ENCODE measurements around the gene POLR2F. TPM values are rescaled to one million over a fixed set of nuclear protein-coding genes. Genes with fewer than 3 reads are reported as not detected.
"Not testable (repeated sequence)": the region's sequence is repeated elsewhere in the genome, so short reads cannot be mapped to it uniquely, and the experiment has no call there.

The POLR2F gene
- total RNA-seq, 1 experiment from 2014 or later, result 141 TPM

- DNase-seq (ENCODE audit: low read depth), result peak; percentile 19
These were observed 2.2 kb upstream of the POLR2F start for GRCh38 chr22:37951305-37951704.

GRCh38 chr22:37952629-37953028, 870 bp upstream of the POLR2F start:
- DNase-seq (ENCODE audit: low read depth), result not testable (repeated sequence)

DNA sequence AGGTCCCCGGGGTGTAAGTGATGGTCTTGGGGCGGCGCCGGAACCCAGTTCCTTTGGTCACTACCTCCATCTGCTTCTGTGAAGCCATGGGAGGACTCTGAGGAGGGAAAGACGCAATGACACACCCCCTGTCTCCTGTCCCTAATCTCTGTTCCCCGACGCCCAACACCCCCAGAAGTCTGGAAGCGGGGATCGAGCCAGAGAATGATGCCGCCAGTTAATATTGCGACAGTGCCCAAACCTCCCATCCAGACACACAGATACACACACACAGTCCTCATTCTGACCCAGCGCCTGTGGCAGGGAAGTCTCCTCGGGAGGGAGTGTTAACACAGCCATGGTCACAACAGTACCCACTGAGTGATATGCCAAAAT, 450 bp upstream of the POLR2F start:
- DNase-seq (ENCODE audit: low read depth), result no peak

- DNase-seq (ENCODE audit: low read depth), result no peak
These were observed 1.2 kb downstream of the POLR2F start for GRCh38 chr22:37954686-37955085.

DNA sequence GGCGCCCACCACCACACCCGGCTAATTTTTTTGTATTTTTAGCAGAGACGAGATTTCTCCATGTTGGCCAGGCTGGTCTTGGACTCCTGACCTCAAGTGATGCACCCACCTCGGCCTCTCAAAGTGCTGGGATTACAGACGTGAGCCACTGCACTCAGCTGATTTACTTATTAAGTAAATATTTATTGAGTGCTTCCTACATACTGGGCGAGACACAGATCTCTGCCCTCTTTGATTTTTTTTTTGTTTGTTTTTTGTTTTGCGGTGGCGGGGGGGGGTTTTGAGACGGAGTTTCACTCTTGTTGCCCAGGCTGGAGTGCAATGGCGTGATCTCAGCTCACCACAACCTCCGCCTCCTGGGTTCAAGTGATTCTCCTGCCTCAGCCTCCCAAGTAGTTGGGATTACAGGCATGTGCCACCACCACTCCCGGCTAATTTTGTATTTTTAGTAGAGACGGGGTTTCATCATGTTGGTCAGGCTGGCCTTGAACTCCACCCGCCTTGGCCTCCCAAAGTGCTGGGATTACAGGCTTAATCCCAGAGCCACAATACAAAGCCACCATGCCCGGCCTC, 2.4 kb downstream of the POLR2F start:
- DNase-seq (ENCODE audit: low read depth), result not testable (repeated sequence)

DNA sequence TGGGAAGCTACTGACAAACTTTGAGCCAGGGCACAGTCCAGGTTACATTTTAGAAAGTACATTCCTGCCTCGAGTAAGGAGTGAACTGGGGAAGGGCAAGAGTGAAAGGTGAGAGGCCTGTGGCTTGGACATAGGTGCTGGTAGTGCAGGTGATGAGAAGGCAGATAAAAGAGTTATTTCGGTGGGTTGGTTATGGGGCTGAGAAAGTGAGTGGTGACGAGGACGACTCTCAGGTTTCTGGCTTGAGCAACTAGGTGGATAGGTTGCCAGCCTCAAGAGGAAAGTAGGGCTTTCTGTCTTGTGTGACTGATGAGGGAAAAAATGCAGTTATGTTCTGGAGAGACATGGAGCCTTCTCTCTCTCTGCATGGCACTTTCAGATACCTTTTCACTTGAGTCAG, 3.7 kb downstream of the POLR2F start:
- DNase-seq (ENCODE audit: low read depth), result no peak

GRCh38 chr22:37959231-37959825, 5.8 kb downstream of the POLR2F start:
- no peak for DNase-seq (ENCODE audit: low read depth)

DNA sequence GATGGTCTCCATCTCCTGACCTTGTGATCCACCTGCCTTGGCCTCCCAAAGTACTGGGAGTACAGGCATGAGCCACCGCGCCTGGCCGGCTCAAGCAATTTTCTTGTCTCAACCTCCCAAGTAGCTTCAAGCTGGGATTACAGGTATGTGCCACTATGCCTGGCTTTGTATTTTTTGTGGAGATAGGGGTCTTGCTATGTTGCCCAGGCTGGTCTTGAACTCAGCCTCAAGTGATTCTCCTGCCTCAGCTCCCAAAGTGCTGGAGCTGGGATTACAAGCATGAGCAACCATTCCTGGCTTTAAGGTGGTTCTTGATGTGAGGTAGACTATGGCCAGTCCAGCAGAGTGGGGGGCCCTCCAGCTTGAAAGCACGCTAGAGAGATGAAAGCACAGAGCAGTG, 7.6 kb downstream of the POLR2F start:
- DNase-seq (ENCODE audit: low read depth), result no peak

- no peak for DNase-seq (ENCODE audit: low read depth)
These were observed 12.6 kb downstream of the POLR2F start for GRCh38 chr22:37965940-37966664.

DNA sequence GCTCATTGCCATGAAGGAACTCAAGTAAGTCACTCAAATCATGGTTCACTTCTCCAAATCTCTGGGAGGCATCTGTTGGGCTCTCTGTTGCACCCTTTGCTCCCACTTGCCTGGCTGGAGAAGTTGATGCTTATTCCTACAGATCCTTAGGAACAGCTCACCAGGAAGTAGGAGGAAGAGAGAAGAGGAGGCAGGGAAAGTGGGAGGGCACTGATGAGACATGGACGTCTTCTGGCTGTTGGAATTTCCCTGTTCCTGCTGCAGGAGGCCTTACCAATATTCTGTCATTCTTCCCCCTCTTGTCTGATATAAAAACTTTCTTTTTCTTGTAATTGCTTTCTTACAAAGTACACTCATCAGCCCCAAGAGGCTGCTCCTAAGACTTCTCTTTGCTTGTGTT, 13.6 kb downstream of the POLR2F start:
- no peak for DNase-seq (ENCODE audit: low read depth)

DNA sequence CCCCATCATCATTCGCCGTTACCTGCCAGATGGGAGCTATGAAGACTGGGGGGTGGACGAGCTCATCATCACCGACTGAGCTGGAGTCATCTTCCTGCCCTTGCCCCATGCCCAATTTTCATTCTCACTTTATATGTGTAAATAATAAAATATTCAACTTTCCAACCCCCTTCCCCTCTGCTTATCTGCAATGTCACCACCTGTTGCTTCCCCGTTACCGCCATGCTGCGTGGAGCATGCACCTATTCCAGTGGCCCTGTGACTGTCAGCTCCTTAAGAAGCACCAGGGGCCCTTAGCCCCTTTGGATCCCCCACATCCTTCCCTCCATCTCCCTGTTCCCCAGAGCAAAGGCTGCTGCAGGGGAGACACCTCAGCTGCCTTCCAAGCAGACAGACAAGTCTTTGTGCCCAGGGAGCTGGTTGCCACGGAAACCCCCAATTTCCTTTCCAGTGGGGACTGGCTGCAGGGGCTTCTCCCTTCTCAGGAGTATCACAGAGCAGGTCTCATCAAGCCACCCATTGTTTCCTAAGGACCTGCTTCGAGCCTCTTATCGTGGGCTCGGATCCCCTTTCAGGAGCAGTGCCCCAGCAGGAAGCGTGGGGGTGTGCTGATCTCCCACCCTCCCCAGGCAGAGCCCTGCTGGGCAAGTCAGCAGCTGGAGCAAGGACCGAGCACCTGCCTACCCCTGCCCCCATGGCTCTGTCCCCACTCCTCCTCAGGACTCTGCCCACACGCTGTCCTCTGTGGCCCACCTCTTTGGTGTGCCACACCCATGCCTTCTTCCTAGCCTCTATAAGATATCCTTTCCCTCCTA, 14.3 kb downstream of the POLR2F start:
- no peak for DNase-seq (ENCODE audit: low read depth)

DNA sequence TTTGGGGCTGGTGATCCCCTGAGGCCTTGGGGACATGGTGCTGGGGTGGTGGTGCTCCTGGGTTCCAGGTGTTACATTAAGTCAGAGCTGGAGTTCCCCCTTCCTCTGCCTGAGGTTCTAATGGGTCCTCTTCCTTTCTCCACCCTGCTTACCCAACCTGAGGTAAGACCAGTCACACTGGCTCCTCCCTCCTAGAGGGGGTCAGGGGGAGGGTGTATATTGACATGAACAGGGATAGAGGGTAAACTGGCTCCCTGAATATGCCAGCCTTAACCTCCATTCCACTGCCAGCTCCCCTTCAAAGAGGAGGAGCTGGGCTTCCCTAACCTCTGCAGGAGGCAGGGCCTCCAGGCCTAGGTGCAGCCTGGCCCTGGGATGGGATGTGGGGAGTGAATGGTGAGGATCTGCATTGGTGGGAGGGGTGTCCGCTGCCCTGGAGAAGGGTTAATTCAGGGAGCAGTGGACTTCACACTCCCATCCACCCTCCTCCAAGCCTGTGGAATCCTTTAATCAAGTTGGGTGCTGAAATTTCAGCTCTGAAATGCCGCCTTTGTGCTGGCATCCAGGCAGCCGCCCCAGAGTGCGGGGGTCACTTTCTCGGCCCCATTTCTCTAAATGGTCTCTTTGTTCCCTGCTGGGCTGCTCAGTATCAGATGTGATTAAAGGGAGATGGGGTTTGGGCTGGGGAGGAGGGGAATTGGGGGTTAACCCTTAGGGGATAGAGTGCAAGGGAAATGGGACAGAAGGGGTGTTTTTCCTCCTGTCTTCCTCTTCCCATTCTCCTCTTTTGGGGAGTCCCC, 15.2 kb downstream of the POLR2F start:
- no peak for DNase-seq (ENCODE audit: low read depth)

- no peak for DNase-seq (ENCODE audit: low read depth)
These were observed 17.4 kb downstream of the POLR2F start for GRCh38 chr22:37970864-37971263.

- no peak for DNase-seq (ENCODE audit: low read depth)
These were observed 18.3 kb downstream of the POLR2F start for GRCh38 chr22:37971475-37972434.

GRCh38 chr22:37972527-37972926, 19.0 kb downstream of the POLR2F start:
- no peak for DNase-seq (ENCODE audit: low read depth)

DNA sequence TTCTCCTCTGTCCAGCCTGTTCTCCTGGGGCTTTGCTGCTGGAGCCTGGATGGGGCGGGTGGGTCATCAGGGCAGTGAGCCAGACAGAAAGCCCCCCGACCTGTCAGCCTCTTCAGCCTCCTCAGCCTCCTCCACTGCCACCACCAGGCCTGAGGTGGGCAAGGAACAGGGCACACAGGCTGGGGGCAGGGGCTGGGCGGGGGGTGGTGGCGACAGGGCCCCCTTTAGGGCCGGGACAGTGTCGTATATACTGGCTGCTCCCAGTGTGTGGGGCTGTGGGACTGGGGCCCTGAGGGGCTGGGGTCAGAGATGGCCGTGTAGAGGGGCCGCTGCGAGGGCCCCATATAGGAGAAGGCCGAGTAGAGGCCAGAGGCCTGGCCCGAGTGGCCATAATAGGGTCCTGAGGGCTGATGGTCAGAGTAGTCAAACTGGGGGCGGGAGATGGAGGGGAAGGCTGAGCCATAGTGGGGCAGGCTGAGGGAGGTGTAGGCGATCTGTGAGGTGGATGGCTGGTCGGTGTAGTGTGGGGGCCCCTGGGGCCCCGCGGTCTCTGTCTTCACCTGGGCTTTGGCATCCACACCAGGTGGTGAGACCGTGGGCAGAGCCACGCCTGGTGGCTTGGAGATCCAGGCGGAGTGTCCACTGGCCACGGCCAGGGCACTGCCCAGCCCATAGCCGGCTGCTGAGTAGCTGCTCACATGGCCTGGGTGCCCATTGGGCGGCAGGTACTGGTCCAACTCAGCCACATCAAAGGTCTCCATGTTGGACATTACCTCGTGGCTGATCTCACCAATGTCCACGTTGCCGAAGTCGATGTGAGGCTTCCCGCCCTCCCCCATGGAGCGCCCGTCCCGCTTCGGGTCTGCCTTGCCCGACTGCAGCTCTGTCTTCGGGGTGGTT, 20.0 kb downstream of the POLR2F start:
- DNase-seq (ENCODE audit: low read depth), result no peak

DNA sequence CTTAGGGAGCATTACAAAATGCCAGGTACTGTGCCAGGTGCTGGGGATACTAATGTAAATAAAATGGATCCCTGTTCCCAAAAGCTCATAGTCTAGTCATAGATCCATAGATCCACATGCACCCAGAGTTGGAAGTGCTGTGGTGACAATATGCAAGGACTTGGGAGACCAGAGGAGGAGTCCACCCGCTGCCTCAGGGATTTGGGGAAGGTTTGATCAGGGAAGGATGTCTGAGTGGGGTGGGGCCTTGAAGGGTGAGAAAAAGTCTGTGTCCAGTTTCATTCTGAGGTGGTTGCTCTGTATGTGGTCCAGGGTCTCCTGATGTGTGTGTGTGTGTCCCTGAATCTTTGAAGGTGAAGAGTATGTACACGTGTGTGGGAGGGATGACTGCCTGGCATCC, 21.7 kb downstream of the POLR2F start:
- no peak for DNase-seq (ENCODE audit: low read depth)

DNA sequence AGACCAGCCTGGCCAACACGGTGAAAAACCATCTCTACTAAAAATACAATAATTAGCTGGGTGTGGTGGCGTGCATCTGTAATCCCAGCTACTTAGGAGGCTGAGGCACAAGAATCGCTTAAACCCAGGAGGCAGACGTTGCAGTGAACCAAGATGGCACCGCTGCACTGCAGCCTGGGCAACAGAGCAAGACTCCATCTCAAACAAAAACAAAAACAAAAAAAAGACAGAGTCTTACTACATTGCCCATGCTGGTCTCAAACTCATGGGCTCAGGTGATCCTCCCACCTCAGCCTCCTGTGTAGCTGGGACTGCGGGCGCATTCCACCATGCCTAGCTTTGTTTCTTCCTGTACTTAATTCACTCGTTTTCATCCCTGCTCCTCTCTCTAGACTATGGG, 22.5 kb downstream of the POLR2F start:
- DNase-seq (ENCODE audit: low read depth), result not testable (repeated sequence)

DNA sequence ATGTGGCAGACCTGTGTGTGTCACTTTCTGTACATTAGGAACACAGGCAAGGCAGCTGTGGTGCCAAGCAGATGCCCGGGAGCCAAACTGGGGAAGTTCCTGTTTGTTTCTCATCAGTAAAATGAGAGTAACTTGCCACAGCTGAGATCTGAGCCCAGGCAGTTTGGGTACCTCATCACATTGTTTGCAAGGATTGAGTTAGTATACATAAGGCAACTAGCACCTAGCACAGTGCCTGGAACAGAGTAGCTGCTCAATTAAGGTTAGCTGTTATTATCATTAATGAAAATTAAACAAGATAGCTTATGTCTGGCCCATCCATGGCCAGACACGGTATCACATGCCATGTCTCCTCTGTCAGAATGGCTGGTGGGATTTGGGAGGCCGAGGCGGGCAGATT, 23.0 kb downstream of the POLR2F start:
- DNase-seq (ENCODE audit: low read depth), result no peak
